ENCODE data around the gene PFKFB2. TPM values are rescaled to one million over a fixed set of nuclear protein-coding genes. Genes with fewer than 3 reads are reported as not detected.

The PFKFB2 gene
- total and polyA plus RNA-seq, 2 of the 8 experiments (the other 6 are each of a cell fraction or from before 2014, with no cell fraction given) = 6.7 to 19.1 TPM

DNA sequence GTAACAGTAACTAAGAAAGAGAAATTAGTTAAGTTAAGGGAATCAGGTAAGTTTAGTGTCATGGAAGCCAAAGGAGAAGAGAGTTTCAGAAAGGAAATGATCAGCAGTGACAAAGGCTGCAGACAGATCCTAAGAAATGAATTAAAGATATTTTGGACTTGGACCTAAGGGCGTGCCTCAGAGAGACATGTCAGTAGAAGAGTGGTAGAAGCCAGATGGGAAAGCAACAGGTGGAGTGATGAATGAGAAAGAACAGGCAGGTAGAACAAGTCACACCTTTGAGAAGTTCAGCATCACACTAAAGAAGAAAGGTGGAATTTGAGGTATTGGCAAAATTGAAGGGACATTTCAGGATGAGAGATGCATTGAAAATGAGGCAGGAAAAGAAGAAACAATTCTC lies 49.6 kb downstream of the PFKFB2 start:
- no peak overlapping the region for H3K14ac ChIP-seq (ENCODE audit: insufficient read length)
- H2AK5ac ChIP-seq (ENCODE audit: low read depth, low read length) = no peak overlapping the region
- no peaks in the 10 kb centered on the region for H3K79me1 ChIP-seq (ENCODE audit: low read depth, low read length)
- DNase-seq (ENCODE audit: low read depth in 1 of 2, low spot score in 2 of 2) (no peak), FAIRE-seq (no peak)
- H3K56ac ChIP-seq (replicated peaks; ENCODE audit: insufficient read length, low read depth, low read length) = no peak overlapping the region
- 100% methylated on average over 1 of the region's 1 CpG; no CpG with 5 or more reads in 1 of the 2 experiments for WGBS, 2 experiments (ENCODE audit: extremely low coverage in 1 of 2, insufficient coverage in 1 of 2, insufficient read length in 1 of 2, insufficient replicate concordance in 2 of 2, low coverage in 1 of 2, low lambda C conversion rate in 2 of 2, missing lambda C conversion rate in 1 of 2)
- H3K4me3 ChIP-seq (ENCODE audit: extremely low read depth in 1 of 4, insufficient read depth in 2 of 4, low read depth in 3 of 4, low read length in 4 of 4) = no peak overlapping the region
- no peak overlapping the region for H4K5ac ChIP-seq (ENCODE audit: insufficient read length, low read depth, low read length)
- peaks cover 0 to 1% (median 0%) of the 10 kb centered on the region in 4 experiments; a peak in 1 of 7 replicates for H3K4me1 ChIP-seq (replicated peaks in 1 of 4; ENCODE audit: control insufficient read depth in 3 of 4, insufficient read depth in 4 of 4, low read length in 3 of 4)
- H4K8ac ChIP-seq (ENCODE audit: extremely low read depth, insufficient read depth, low read length) = no peak overlapping the region
- H3K18ac ChIP-seq (ENCODE audit: extremely low read depth, low read length) = no peak overlapping the region
- no peak overlapping the region for H2BK120ac ChIP-seq (replicated peaks; ENCODE audit: low read depth, low read length)
- no peak overlapping the region for H3K4ac ChIP-seq (replicated peaks; ENCODE audit: insufficient read length, low read depth, low read length)
- H3K27me3 ChIP-seq (replicated peaks in 1 of 4; ENCODE audit: control insufficient read depth in 3 of 4, extremely low read depth in 1 of 4, insufficient read depth in 3 of 4, low read length in 3 of 4) = peaks cover 0 to 2% (median 0%) of the 10 kb centered on the region in 4 experiments; a peak in 1 of 7 replicates
- POLR2A ChIA-PET (ENCODE audit: partially characterized antibody) = no interaction called here
- TF ChIP-seq NRF1 (IDR thresholded peaks at IDR 0.05; ENCODE audit: low read depth, low read length) (no peak), SP4 (IDR thresholded peaks at IDR 0.05; ENCODE audit: low read length) (no peak), TBP (IDR thresholded peaks at IDR 0.05; ENCODE audit: low read depth, low read length) (no peak), PHF8 (conservative IDR thresholded peaks at IDR 0.05; ENCODE audit: low read depth, low read length) (no peak), NANOG (IDR thresholded peaks at IDR 0.05; ENCODE audit: insufficient read depth, low read depth, low read length, poor library complexity, severe bottlenecking) (no peak), BCL11A (IDR thresholded peaks at IDR 0.05; ENCODE audit: low read depth in 2 of 2, low read length in 2 of 2) (no peak), CTBP2 (IDR thresholded peaks at IDR 0.05; ENCODE audit: borderline replicate concordance, insufficient read depth, insufficient read length, low read length) (no peak), POU5F1 (IDR thresholded peaks at IDR 0.05; ENCODE audit: low read depth, low read length) (no peak), FOSL1 (IDR thresholded peaks at IDR 0.05; ENCODE audit: insufficient read depth, low read depth, low read length) (no peak), SP1 (IDR thresholded peaks at IDR 0.05; ENCODE audit: low read depth, low read length) (no peak), SIN3A (conservative IDR thresholded peaks at IDR 0.05 in 1 of 2, IDR thresholded peaks at IDR 0.05 in 1 of 2; ENCODE audit: low read depth in 1 of 2, low read length in 2 of 2) (no peak)
- TF ChIP-seq, protein P1, sequence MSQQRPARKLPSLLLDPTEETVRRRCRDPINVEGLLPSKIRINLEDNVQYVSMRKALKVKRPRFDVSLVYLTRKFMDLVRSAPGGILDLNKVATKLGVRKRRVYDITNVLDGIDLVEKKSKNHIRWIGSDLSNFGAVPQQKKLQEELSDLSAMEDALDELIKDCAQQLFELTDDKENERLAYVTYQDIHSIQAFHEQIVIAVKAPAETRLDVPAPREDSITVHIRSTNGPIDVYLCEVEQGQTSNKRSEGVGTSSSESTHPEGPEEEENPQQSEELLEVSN (IDR thresholded peaks at IDR 0.05) = no peak
- H3K4me2 ChIP-seq (ENCODE audit: insufficient read depth in 1 of 2, low read depth in 2 of 2, low read length in 2 of 2) = no peak overlapping the region
- H2BK12ac ChIP-seq (ENCODE audit: low read depth, low read length) = no peak overlapping the region
- no peaks in the 10 kb centered on the region for H3K79me2 ChIP-seq (ENCODE audit: control insufficient read depth in 1 of 2, insufficient read depth in 2 of 2, low read length in 2 of 2)
- no peaks in the 10 kb centered on the region for H4K20me1 ChIP-seq (replicated peaks in 1 of 2; ENCODE audit: control insufficient read depth in 1 of 2, insufficient read depth in 2 of 2, low read length in 2 of 2)
- H3K36me3 ChIP-seq (ENCODE audit: control insufficient read depth in 2 of 4, insufficient read depth in 4 of 4, low read length in 3 of 4) = peaks cover 0 to 5% (median 0%) of the 10 kb centered on the region in 4 experiments; a peak in 1 of 8 replicates
- H2BK15ac ChIP-seq (ENCODE audit: low read length) = no peak overlapping the region
- no peak overlapping the region for H3K27ac ChIP-seq (ENCODE audit: low read depth, low read length)
- no peak overlapping the region for H4K91ac ChIP-seq (replicated peaks; ENCODE audit: insufficient read length, low read length)
- no peak overlapping the region for H2BK20ac ChIP-seq (ENCODE audit: low read length)
- no peak overlapping the region for H3K9ac ChIP-seq (replicated peaks in 1 of 4; ENCODE audit: extremely low read depth in 1 of 4, low read depth in 3 of 4, low read length in 3 of 4)
- peaks cover 14 to 19% of the 10 kb centered on the region in 2 experiments; a peak in 3 of 4 replicates for H3K9me3 ChIP-seq (ENCODE audit: insufficient read depth in 2 of 2, low read depth in 1 of 2, low read length in 1 of 2)
- CTCF ChIA-PET (ENCODE audit: partially characterized antibody) = no interaction called here
- no peak overlapping the region for H2AFZ ChIP-seq (ENCODE audit: low read length)
- no peak overlapping the region for H2BK5ac ChIP-seq (ENCODE audit: low read depth, low read length)
- no peak overlapping the region for H3K23ac ChIP-seq (ENCODE audit: insufficient read length)
- H3K23me2 ChIP-seq (ENCODE audit: low read depth, low read length) = no peaks in the 10 kb centered on the region

All from H1 (cell line).